H1 (cell line): Measurements from ENCODE around the gene NLRC3. TPM values are rescaled to one million over a fixed set of nuclear protein-coding genes. Genes with fewer than 3 reads are reported as not detected.

Experiments
- ATF3 ChIP-seq: IDR thresholded peaks from 2 replicates; pipeline ENCODE4 v1.6.1; 2011; ENCODE audit warnings: low read depth, mild to moderate bottlenecking, low read length; ENCODE audit not compliant: insufficient read depth
- CBX8 ChIP-seq: fragments of 300-800, 300-1000 bp; sonication (generic); IDR thresholded peaks from 2 replicates; pipeline ENCODE4 v1.7.1; 2016; ENCODE audit warnings: low read depth, low read length, borderline replicate concordance
- CREB1 ChIP-seq: IDR thresholded peaks from 2 replicates; pipeline ENCODE4 v1.6.1; 2012; ENCODE audit warnings: inconsistent platforms
- HDAC2 ChIP-seq, 2 experiments: fragments of 300-600 bp in 1 of 2; sonication (generic) in 1 of 2; IDR thresholded peaks; 2 replicates each; pipeline ENCODE4 v1.6.1; 2011 to 2012; ENCODE audit warnings: low read depth in 2 of 2, low read length in 2 of 2, mild to moderate bottlenecking in 2 of 2, moderate library complexity in 2 of 2, borderline replicate concordance in 1 of 2, inconsistent platforms in 1 of 2
- PHF8 ChIP-seq: fragments of 200-600 bp; sonication (generic); conservative IDR thresholded peaks from 2 replicates; pipeline ENCODE4 v1.7.1; 2012; ENCODE audit warnings: low read depth, mild to moderate bottlenecking, inconsistent platforms, low read length, moderate library complexity
- RFX5 ChIP-seq: IDR thresholded peaks from 2 replicates; pipeline ENCODE4 v1.6.1; 2011; ENCODE audit warnings: low read depth, low read length, improper control_type of control experiment, borderline replicate concordance
- SP2 ChIP-seq: IDR thresholded peaks from 2 replicates; pipeline ENCODE4 v1.6.1; 2012; ENCODE audit warnings: mild to moderate bottlenecking, low read length, inconsistent platforms
- SRF ChIP-seq: IDR thresholded peaks from 2 replicates; pipeline ENCODE4 v1.6.1; 2011; ENCODE audit warnings: mild to moderate bottlenecking, low read depth, low read length, moderate library complexity
- ZNF274 ChIP-seq: IDR thresholded peaks from 2 replicates; pipeline ENCODE4 v1.7.0; 2012; ENCODE audit warnings: low read length, borderline replicate concordance; ENCODE audit errors: extremely low read depth
- polyA plus RNA-seq, 7 experiments: library from polyadenylated mRNA; depleted of rRNA in 3 of 7; stranded (reverse) in 5 of 7; unstranded in 2 of 7; fragments of >200 nt in 5 of 7; fragments of 200-250 nt in 2 of 7; gene quantifications; 1 replicate in 5 of 7; 2 replicates in 1 of 7; 4 replicates in 1 of 7; pipeline versions ENCODE4 v1.2.1 to v1.2.3, GENCODE V29; 2011 to 2013; ENCODE audit warnings: missing spikeins in 2 of 7, mixed read lengths in 2 of 7
- total RNA-seq: library from RNA; stranded (reverse); fragmentation: NEBNext Ultra II Directional; extraction: Animal tissue kit (Norgen Biotek cat#: 25700); gene quantifications from 2 replicates; pipeline ENCODE4 v1.2.1, GENCODE V29; 2021
- TF ChIP-seq, protein P1 (sequence below): fragments of 300-600 bp; sonication (generic); IDR thresholded peaks from 2 replicates; pipeline ENCODE4 v1.7.1; 2012; ENCODE audit warnings: low read length, moderate library complexity, mild to moderate bottlenecking, inconsistent platforms; ENCODE audit not compliant: insufficient replicate concordance
- TF ChIP-seq, protein P2 (sequence below): IDR thresholded peaks from 2 replicates; pipeline ENCODE4 v1.6.1; 2012; ENCODE audit warnings: inconsistent platforms

NLRC3 gene
- total and polyA plus RNA-seq, 2 of the 8 experiments (the other 6 are each of a cell fraction or from before 2014, with no cell fraction given), result 0.18 to 0.20 TPM

DNA sequence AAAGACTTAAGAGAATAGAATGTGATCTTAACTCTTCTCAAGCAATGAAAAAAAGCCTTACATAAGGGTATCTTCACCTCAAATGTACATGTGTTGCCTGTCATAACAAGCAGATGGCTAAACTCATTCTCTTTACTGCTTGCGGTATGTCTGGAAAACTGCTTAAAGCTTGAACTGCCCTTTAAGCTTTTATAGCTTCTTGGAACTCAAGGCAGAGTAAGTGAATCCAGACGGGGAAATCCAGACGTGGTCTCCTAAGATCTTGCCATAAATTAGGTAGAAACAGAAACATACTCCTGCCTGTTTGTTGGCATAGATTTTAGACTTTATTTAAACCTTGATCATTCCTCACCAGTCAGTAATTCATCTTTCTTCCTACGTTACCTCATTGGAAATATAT, 56.8 kb downstream of the NLRC3 start (continued):
- TF ChIP-seq, protein P1, sequence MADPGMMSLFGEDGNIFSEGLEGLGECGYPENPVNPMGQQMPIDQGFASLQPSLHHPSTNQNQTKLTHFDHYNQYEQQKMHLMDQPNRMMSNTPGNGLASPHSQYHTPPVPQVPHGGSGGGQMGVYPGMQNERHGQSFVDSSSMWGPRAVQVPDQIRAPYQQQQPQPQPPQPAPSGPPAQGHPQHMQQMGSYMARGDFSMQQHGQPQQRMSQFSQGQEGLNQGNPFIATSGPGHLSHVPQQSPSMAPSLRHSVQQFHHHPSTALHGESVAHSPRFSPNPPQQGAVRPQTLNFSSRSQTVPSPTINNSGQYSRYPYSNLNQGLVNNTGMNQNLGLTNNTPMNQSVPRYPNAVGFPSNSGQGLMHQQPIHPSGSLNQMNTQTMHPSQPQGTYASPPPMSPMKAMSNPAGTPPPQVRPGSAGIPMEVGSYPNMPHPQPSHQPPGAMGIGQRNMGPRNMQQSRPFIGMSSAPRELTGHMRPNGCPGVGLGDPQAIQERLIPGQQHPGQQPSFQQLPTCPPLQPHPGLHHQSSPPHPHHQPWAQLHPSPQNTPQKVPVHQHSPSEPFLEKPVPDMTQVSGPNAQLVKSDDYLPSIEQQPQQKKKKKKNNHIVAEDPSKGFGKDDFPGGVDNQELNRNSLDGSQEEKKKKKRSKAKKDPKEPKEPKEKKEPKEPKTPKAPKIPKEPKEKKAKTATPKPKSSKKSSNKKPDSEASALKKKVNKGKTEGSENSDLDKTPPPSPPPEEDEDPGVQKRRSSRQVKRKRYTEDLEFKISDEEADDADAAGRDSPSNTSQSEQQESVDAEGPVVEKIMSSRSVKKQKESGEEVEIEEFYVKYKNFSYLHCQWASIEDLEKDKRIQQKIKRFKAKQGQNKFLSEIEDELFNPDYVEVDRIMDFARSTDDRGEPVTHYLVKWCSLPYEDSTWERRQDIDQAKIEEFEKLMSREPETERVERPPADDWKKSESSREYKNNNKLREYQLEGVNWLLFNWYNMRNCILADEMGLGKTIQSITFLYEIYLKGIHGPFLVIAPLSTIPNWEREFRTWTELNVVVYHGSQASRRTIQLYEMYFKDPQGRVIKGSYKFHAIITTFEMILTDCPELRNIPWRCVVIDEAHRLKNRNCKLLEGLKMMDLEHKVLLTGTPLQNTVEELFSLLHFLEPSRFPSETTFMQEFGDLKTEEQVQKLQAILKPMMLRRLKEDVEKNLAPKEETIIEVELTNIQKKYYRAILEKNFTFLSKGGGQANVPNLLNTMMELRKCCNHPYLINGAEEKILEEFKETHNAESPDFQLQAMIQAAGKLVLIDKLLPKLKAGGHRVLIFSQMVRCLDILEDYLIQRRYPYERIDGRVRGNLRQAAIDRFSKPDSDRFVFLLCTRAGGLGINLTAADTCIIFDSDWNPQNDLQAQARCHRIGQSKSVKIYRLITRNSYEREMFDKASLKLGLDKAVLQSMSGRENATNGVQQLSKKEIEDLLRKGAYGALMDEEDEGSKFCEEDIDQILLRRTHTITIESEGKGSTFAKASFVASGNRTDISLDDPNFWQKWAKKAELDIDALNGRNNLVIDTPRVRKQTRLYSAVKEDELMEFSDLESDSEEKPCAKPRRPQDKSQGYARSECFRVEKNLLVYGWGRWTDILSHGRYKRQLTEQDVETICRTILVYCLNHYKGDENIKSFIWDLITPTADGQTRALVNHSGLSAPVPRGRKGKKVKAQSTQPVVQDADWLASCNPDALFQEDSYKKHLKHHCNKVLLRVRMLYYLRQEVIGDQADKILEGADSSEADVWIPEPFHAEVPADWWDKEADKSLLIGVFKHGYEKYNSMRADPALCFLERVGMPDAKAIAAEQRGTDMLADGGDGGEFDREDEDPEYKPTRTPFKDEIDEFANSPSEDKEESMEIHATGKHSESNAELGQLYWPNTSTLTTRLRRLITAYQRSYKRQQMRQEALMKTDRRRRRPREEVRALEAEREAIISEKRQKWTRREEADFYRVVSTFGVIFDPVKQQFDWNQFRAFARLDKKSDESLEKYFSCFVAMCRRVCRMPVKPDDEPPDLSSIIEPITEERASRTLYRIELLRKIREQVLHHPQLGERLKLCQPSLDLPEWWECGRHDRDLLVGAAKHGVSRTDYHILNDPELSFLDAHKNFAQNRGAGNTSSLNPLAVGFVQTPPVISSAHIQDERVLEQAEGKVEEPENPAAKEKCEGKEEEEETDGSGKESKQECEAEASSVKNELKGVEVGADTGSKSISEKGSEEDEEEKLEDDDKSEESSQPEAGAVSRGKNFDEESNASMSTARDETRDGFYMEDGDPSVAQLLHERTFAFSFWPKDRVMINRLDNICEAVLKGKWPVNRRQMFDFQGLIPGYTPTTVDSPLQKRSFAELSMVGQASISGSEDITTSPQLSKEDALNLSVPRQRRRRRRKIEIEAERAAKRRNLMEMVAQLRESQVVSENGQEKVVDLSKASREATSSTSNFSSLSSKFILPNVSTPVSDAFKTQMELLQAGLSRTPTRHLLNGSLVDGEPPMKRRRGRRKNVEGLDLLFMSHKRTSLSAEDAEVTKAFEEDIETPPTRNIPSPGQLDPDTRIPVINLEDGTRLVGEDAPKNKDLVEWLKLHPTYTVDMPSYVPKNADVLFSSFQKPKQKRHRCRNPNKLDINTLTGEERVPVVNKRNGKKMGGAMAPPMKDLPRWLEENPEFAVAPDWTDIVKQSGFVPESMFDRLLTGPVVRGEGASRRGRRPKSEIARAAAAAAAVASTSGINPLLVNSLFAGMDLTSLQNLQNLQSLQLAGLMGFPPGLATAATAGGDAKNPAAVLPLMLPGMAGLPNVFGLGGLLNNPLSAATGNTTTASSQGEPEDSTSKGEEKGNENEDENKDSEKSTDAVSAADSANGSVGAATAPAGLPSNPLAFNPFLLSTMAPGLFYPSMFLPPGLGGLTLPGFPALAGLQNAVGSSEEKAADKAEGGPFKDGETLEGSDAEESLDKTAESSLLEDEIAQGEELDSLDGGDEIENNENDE, result no peak
- TF ChIP-seq, protein P2, sequence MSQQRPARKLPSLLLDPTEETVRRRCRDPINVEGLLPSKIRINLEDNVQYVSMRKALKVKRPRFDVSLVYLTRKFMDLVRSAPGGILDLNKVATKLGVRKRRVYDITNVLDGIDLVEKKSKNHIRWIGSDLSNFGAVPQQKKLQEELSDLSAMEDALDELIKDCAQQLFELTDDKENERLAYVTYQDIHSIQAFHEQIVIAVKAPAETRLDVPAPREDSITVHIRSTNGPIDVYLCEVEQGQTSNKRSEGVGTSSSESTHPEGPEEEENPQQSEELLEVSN, result no peak
- TF ChIP-seq ATF3, result no peak
- no peak for TF ChIP-seq SRF
- TF ChIP-seq HDAC2 (IDR thresholded peaks at IDR 0.05; ENCODE audit: borderline replicate concordance in 1 of 2, low read depth in 2 of 2, low read length in 2 of 2), result no peak
- no peak for TF ChIP-seq ZNF274
- TF ChIP-seq CBX8, result no peak
- no peak for TF ChIP-seq SP2
- no peak for TF ChIP-seq RFX5
- no peak for TF ChIP-seq CREB1
- TF ChIP-seq PHF8, result no peak
